ENCODE results near the gene LDLRAD4.

Gene LDLRAD4

GRCh38 chr18:13268158-13269012 is 49.8 kb downstream of the LDLRAD4 start:
- DNase-seq, result no peak

GRCh38 chr18:13269013-13269280 is 50.4 kb downstream of the LDLRAD4 start:
- DNase-seq, result peak; percentile 56

- no peak for DNase-seq
These were observed 51.0 kb downstream of the LDLRAD4 start for GRCh38 chr18:13269521-13270011.

- DNase-seq, result no peak
These were observed 51.8 kb downstream of the LDLRAD4 start for GRCh38 chr18:13270279-13270855.

GRCh38 chr18:13271302-13271911 is 52.8 kb downstream of the LDLRAD4 start:
- no peak for DNase-seq

- DNase-seq, result no peak
These were observed 53.9 kb downstream of the LDLRAD4 start for GRCh38 chr18:13272416-13272815.

GRCh38 chr18:13273800-13274199 is 55.2 kb downstream of the LDLRAD4 start:
- no peak for DNase-seq

- no peak for DNase-seq
These were observed 56.5 kb downstream of the LDLRAD4 start for GRCh38 chr18:13275075-13275474.

GRCh38 chr18:13276530-13277520 is 58.3 kb downstream of the LDLRAD4 start:
- no peak for DNase-seq

- DNase-seq, result no peak
These were observed 59.6 kb downstream of the LDLRAD4 start for GRCh38 chr18:13278062-13278630.

GRCh38 chr18:13279181-13280069 is 60.9 kb downstream of the LDLRAD4 start:
- DNase-seq, result no peak

GRCh38 chr18:13280070-13280795 is 61.7 kb downstream of the LDLRAD4 start:
- no peak for DNase-seq

- DNase-seq, result no peak
These were observed 62.8 kb downstream of the LDLRAD4 start for GRCh38 chr18:13281406-13281805.

GRCh38 chr18:13283746-13284145 is 65.2 kb downstream of the LDLRAD4 start:
- no peak for DNase-seq

- DNase-seq, result no peak
These were observed 65.9 kb downstream of the LDLRAD4 start for GRCh38 chr18:13284330-13285027.

- no peak for DNase-seq
These were observed 67.3 kb downstream of the LDLRAD4 start for GRCh38 chr18:13285874-13286273.

GRCh38 chr18:13286456-13287125 is 68.0 kb downstream of the LDLRAD4 start:
- DNase-seq, result no peak

- peak; percentile 70 for DNase-seq
These were observed 68.8 kb downstream of the LDLRAD4 start for GRCh38 chr18:13287372-13287771.

- DNase-seq, result no peak
These were observed 70.1 kb downstream of the LDLRAD4 start for GRCh38 chr18:13288509-13289133.

Measured in hematopoietic multipotent progenitor cell treated with erythropoietin and hydrocortisone succinate and interleukin-3 and kit ligand, for 4 days (in vitro differentiated cells).